Upper lobe of left lung (tissue), 6 donors: ENCODE measurements around the gene JSRP1. TPM values are rescaled to one million over a fixed set of nuclear protein-coding genes. Genes with fewer than 3 reads are reported as not detected.

Source experiments
- ATAC-seq, 2 donors: fragments of 200-7000 bp; cut with Tn5 transposase; one replicate each; pipeline ENCODE4 v1.9.1; 2022; ENCODE audit warnings: mild to moderate bottlenecking in 2 of 2, moderate library complexity in 2 of 2; ENCODE audit not compliant: low FRiP score in 2 of 2
- DNase-seq, 2 donors: peaks; one replicate each; pipeline ENCODE4 v3.0.0-alpha.2; 2019 to 2020
- H3K27ac ChIP-seq, 4 donors: fragments of 200-600 bp; sonication (generic); one replicate each; pipeline ENCODE4 v1.5.1; 2016 to 2019
- H3K27me3 ChIP-seq, 4 donors: fragments of 200-600 bp; sonication (generic); one replicate each; pipeline ENCODE4 v1.5.1; 2017 to 2019
- H3K36me3 ChIP-seq, 4 donors: fragments of 200-600 bp; sonication (generic); one replicate each; pipeline ENCODE4 v1.5.1; 2016 to 2019
- H3K4me1 ChIP-seq, 4 donors: fragments of 200-600 bp; sonication (generic); one replicate each; pipeline ENCODE4 v1.5.1; 2018 to 2019
- H3K4me3 ChIP-seq, 4 donors: fragments of 200-600 bp; sonication (generic); one replicate each; pipeline ENCODE4 v1.5.1; 2017 to 2019; ENCODE audit warnings: mild to moderate bottlenecking in 2 of 4, moderate library complexity in 1 of 4
- H3K9me3 ChIP-seq, 4 donors: fragments of 200-600 bp; sonication (generic); one replicate each; pipeline ENCODE4 v1.5.1; 2018 to 2019
- CTCF ChIP-seq, 6 experiments: fragments of 450-650 bp in 4 of 6; fragments of 200-600 bp in 2 of 6; sonication (generic) in 2 of 6; IDR thresholded peaks; one replicate each; pipeline ENCODE4 v1.5.1; 2016 to 2019; ENCODE audit warnings: antibody characterized with exemption in 6 of 6
- EP300 ChIP-seq, 4 donors: sonication (generic); formaldehyde crosslinking; IDR thresholded peaks; one replicate each; pipeline ENCODE4 v1.5.1; 2017; ENCODE audit warnings: antibody characterized with exemption in 4 of 4, control low read depth in 2 of 4
- POLR2A ChIP-seq, 4 donors: fragments of 450-650 bp; IDR thresholded peaks; one replicate each; pipeline ENCODE4 v1.5.1; 2016 to 2017; ENCODE audit warnings: antibody characterized with exemption in 4 of 4, mild to moderate bottlenecking in 2 of 4
- POLR2AphosphoS5 ChIP-seq, 2 donors: sonication (generic); formaldehyde crosslinking; IDR thresholded peaks; one replicate each; pipeline ENCODE4 v1.5.1; 2017; ENCODE audit warnings: antibody characterized with exemption in 2 of 2
- WGBS, 2 donors: methylation state at CpG; one replicate each; pipeline ENCODE4 v1.1.5; 2017 to 2018; 5-methylcytosine and 5-hydroxymethylcytosine counted together
- total RNA-seq, 6 donors: library from RNA; depleted of rRNA in 4 of 6; stranded (reverse); fragments of >200 nt in 4 of 6; gene quantifications; one replicate each; pipeline versions ENCODE4 v1.1.0 to v1.2.1, GENCODE V29; 2016 to 2021
- donor health status: DM: no; HTN: no; CAD: no; lungs with moderate emphysema.
- donor health status: DM: no; HTN: yes; CAD: no; lungs with severe emphysema.

The JSRP1 gene
- total RNA-seq, 6 donors from 2014 or later, result 1.2 to 3.7 (median 1.7) TPM; not detected in 3

GRCh38 chr19:2250766-2251105 is 5.5 kb downstream of the JSRP1 start:
- TF ChIP-seq EP300 (IDR thresholded peaks at IDR 0.05) (no peak), POLR2AphosphoS5 (IDR thresholded peaks at IDR 0.05) (no peak), CTCF (IDR thresholded peaks at IDR 0.05) (no peak)
- Histone ChIP-seq H3K27ac (no peak overlapping the region), H3K4me3 (peak overlapping the region in 2 of 4 donors; percentile 17 to 27), H3K36me3 (peaks cover 19 to 33% (median 33%) of the 10 kb centered on the region in 4 donors), H3K4me1 (peaks cover 43 to 57% (median 46%) of the 10 kb centered on the region in 4 donors), H3K9me3 (no peaks in the 10 kb centered on the region), H3K27me3 (peaks cover 0 to 45% (median 37%) of the 10 kb centered on the region in 4 donors)
- WGBS, 2 donors, result 8% methylated on average over 5 of the region's 40 CpGs; no CpG with 5 or more reads in 1 of the 2 donors
- DNase-seq (no peak), ATAC-seq (no peak)

GRCh38 chr19:2249880-2250765 is 6.1 kb downstream of the JSRP1 start:
- H3K4me3 ChIP-seq, result no peak overlapping the region
- no peaks in the 10 kb centered on the region for H3K9me3 ChIP-seq
- ATAC-seq (no peak), DNase-seq (peak in 1 of 2 donors; percentile 82)
- no peak for TF ChIP-seq POLR2A (IDR thresholded peaks at IDR 0.05)
- no peak for TF ChIP-seq POLR2AphosphoS5 (IDR thresholded peaks at IDR 0.05)
- no peak for TF ChIP-seq CTCF (IDR thresholded peaks at IDR 0.05)
- TF ChIP-seq EP300 (IDR thresholded peaks at IDR 0.05), result no peak
- H3K27ac ChIP-seq, result no peak overlapping the region
- WGBS, 2 donors, result 30 to 43% methylated on average over 2 to 40 of the region's 43 CpGs
- H3K4me1 ChIP-seq, result peaks cover 43 to 57% (median 46%) of the 10 kb centered on the region in 4 donors
- peaks cover 25 to 39% (median 39%) of the 10 kb centered on the region in 4 donors for H3K36me3 ChIP-seq
- peaks cover 0 to 45% (median 37%) of the 10 kb centered on the region in 4 donors for H3K27me3 ChIP-seq

GRCh38 chr19:2249010-2249866 is 7.0 kb downstream of the JSRP1 start, which contains the start of gene AMH:
Gene AMH (plus strand): TSS chr19:2249323. CDS start chr19:2249333, 10 bp downstream.
- Histone ChIP-seq H3K36me3 (peaks cover 34 to 48% (median 48%) of the 10 kb centered on the region in 4 donors), H3K27me3 (peaks cover 0 to 45% (median 37%) of the 10 kb centered on the region in 4 donors), H3K27ac (no peak within 1 kb of the TSS), H3K9me3 (no peaks in the 10 kb centered on the region), H3K4me3 (no peak within 1 kb of the TSS), H3K4me1 (peaks cover 43 to 57% (median 46%) of the 10 kb centered on the region in 4 donors)
- TF ChIP-seq POLR2A (IDR thresholded peaks at IDR 0.05), result no peak
- TF ChIP-seq EP300 (IDR thresholded peaks at IDR 0.05), result no peak
- no peak for TF ChIP-seq POLR2AphosphoS5 (IDR thresholded peaks at IDR 0.05)
- TF ChIP-seq CTCF (IDR thresholded peaks at IDR 0.05), result no peak
- DNase-seq, result peak in 1 of 2 donors; percentile 78
- no peak for ATAC-seq
- WGBS, 2 donors, result 71 to 82% methylated on average over 4 to 10 of the region's 27 CpGs

GRCh38 chr19:2248136-2249009 is 7.8 kb downstream of the JSRP1 start:
- H3K36me3 ChIP-seq, result peaks cover 43 to 57% (median 56%) of the 10 kb centered on the region in 4 donors
- ATAC-seq, result no peak
- H3K4me3 ChIP-seq, result no peak overlapping the region
- H3K4me1 ChIP-seq, result peaks cover 39 to 51% (median 43%) of the 10 kb centered on the region in 4 donors
- H3K27ac ChIP-seq, result no peak overlapping the region
- no peak for DNase-seq
- H3K9me3 ChIP-seq, result no peaks in the 10 kb centered on the region
- 91 to 95% methylated on average over 13 to 16 of the region's 21 CpGs for WGBS, 2 donors
- TF ChIP-seq POLR2AphosphoS5 (IDR thresholded peaks at IDR 0.05) (no peak), EP300 (IDR thresholded peaks at IDR 0.05) (no peak), POLR2A (IDR thresholded peaks at IDR 0.05) (no peak), CTCF (IDR thresholded peaks at IDR 0.05) (no peak)
- H3K27me3 ChIP-seq, result peaks cover 0 to 37% (median 34%) of the 10 kb centered on the region in 4 donors
